Measurements from ENCODE around the gene IFT81.
"Not testable (repeated sequence)": the region's sequence is repeated elsewhere in the genome, so short reads cannot be mapped to it uniquely, and the experiment has no call there.

IFT81 gene

GRCh38 chr12:110211639-110212536, 87.7 kb downstream of the IFT81 start:
- not testable (repeated sequence) for FAIRE-seq

GRCh38 chr12:110217996-110218674, 94.0 kb downstream of the IFT81 start:
- no peak for FAIRE-seq

- FAIRE-seq: no peak
Measured at GRCh38 chr12:110222027-110222426, 97.9 kb downstream of the IFT81 start.

- FAIRE-seq: no peak
Measured at GRCh38 chr12:110222433-110222832, 98.3 kb downstream of the IFT81 start.

- no peak for FAIRE-seq
Measured at GRCh38 chr12:110223777-110224378, 99.7 kb downstream of the IFT81 start.

- peak; percentile 83 for FAIRE-seq
Measured at GRCh38 chr12:110224379-110225304, 100.5 kb downstream of the IFT81 start.

GRCh38 chr12:110227138-110227537, 103.0 kb downstream of the IFT81 start:
- FAIRE-seq: no peak

GRCh38 chr12:110228348-110228747, 104.2 kb downstream of the IFT81 start:
- FAIRE-seq: not testable (repeated sequence)

GRCh38 chr12:110228756-110229155, 104.6 kb downstream of the IFT81 start:
- no peak for FAIRE-seq

GRCh38 chr12:110229409-110229808, 105.3 kb downstream of the IFT81 start:
- FAIRE-seq: no peak

GRCh38 chr12:110230655-110231054, 106.5 kb downstream of the IFT81 start:
- no peak for FAIRE-seq

- FAIRE-seq: no peak
Measured at GRCh38 chr12:110233212-110233903, 109.2 kb downstream of the IFT81 start.

- FAIRE-seq: no peak
Measured at GRCh38 chr12:110234331-110234751, 110.2 kb downstream of the IFT81 start.

GRCh38 chr12:110234755-110235154, 110.6 kb downstream of the IFT81 start:
- FAIRE-seq: peak; percentile 3

GRCh38 chr12:110235383-110235782, 111.2 kb downstream of the IFT81 start:
- FAIRE-seq: no peak

- no peak for FAIRE-seq
Measured at GRCh38 chr12:110243227-110243626, 119.1 kb downstream of the IFT81 start.

- FAIRE-seq: no peak
Measured at GRCh38 chr12:110244372-110244771, 120.2 kb downstream of the IFT81 start.

GRCh38 chr12:110244829-110245228, 120.7 kb downstream of the IFT81 start:
- no peak for FAIRE-seq

GRCh38 chr12:110245369-110245772, 121.2 kb downstream of the IFT81 start:
- no peak for FAIRE-seq

- FAIRE-seq: no peak
Measured at GRCh38 chr12:110246636-110247339, 122.6 kb downstream of the IFT81 start.

All from A204.1 (cell line).